AG10803 (cell line): Measurements from ENCODE around the gene TMSB15A.
A peak's percentile ranks its signal among the peaks of the same experiment; 100 is the strongest.
"Not testable (repeated sequence)": the region's sequence is repeated elsewhere in the genome, so short reads cannot be mapped to it uniquely, and the experiment has no call there.

Source experiments
- DNase-seq: peaks from one replicate; pipeline ENCODE4 v3.0.0; 2010; ENCODE audit warnings: low read depth
- H3K4me3 ChIP-seq: 2 replicates; pipeline ENCODE4 v1.5.1; 2011; ENCODE audit warnings: mild to moderate bottlenecking, low read length, control low read depth
- CTCF ChIP-seq: conservative IDR thresholded peaks from 2 replicates; pipeline ENCODE4 v1.5.1; 2011; ENCODE audit warnings: mild to moderate bottlenecking, low read length, control low read depth, inconsistent platforms

Gene TMSB15A

DNA sequence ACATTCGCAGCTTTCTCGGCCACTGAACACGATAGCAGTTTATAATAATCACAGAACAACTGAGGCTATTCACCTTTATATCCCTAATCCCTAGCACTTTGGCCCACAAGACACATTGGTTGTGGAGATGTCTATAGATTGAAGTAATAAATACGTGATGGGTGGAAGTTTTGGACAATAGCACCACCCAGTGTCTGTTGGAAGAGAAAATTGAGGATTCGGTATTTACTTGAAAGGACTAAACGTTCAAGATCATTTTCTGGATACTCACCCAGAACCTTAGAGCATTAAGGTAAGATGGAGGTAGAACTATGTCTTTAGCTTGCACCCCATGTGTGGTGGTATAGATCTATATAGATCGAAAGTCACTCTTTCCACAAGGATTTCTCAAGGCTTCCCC is 787 bp upstream of the TMSB15A start:
- peak; percentile 22; the same call in 1 of the 2 replicates for TF ChIP-seq CTCF
- DNase-seq, result peak; percentile 1
- no peak overlapping the region for H3K4me3 ChIP-seq

DNA sequence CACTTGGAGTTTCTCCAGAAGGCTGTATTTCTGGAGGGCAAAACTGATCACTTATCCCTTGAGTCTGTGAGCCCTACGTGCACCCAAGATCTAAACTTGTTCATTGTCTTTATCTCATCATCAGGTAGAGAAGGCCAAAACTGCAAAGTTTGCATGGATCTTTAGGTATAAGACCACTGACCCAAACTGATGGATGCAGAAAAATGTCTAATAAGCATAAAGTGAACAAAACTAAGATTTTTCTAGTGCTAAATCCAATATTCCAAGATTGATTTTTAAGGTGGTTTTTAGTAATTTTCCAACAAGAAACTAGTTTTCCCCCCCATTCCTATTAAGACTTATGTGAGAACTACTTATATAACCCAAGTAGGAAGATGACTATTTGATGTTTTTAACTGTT is 2.0 kb downstream of the TMSB15A start:
- H3K4me3 ChIP-seq, result no peak overlapping the region
- no peak for TF ChIP-seq CTCF
- no peak for DNase-seq

- TF ChIP-seq CTCF, result no peak
- H3K4me3 ChIP-seq, result no peak overlapping the region
- no peak for DNase-seq
Measured at GRCh38 chrX:102498732-102499131, 17.8 kb downstream of the TMSB15A start.

- no peak for DNase-seq
- H3K4me3 ChIP-seq, result no peak overlapping the region
- no peak for TF ChIP-seq CTCF
Measured at GRCh38 chrX:102491766-102492165, 24.8 kb downstream of the TMSB15A start.

DNA sequence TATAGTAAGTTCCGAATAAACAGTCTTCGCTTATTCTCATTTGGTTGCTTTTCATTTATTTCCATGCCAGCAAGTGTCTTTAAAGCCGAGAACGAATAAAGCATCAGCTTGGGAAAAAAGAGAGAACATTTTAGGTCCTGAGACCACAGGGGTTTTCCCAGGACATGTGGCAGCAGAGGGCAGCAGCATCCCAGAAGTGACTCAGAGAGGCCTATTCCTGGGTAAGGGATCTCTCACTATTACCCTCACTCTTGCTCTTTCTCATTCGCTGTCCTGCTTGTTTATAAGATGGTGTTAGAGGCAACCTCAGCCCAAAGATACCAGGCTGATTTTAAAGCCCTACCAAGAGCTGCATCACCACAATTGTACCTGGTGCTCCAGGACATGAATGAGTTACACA is 37.8 kb downstream of the TMSB15A start:
- DNase-seq, H3K4me3 ChIP-seq: not testable (repeated sequence)

GRCh38 chrX:102471762-102472220 is 44.7 kb downstream of the TMSB15A start, which contains the start of gene TCP11X2:
TSS of gene TCP11X2 (minus strand) at chrX:102471812.
- DNase-seq, result not testable (repeated sequence)

DNA sequence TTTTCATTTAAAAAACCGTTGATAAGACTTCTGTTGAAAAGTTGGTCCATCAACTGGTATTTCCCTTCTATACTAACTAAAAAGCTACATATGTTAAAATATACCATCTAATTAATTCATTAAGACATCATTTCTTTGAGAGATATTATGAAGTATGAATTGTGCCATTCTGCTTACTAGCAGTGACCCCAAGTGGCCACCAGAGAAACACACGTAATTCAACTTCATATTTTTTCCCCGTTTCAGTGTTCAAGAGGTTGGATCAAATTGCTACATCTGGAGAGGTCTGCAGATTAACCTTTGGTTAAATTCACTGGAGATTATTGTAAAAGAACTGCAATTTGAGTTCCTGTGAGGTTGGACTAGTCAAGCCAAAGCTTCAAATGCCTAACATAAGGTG is 46.3 kb downstream of the TMSB15A start:
- H3K4me3 ChIP-seq, DNase-seq: not testable (repeated sequence)

More at GRCh38 chrX:102471762-102472220, 44.7 kb downstream of the TMSB15A start, which contains the start of gene TCP11X2:
- H3K4me3 ChIP-seq, result not testable (repeated sequence)
